ENCODE results near the gene SHOC2.

SHOC2 gene

GRCh38 chr10:110947061-110947595, 27.7 kb downstream of the SHOC2 start:
- no peak for DNase-seq

GRCh38 chr10:110951381-110951780, 32.0 kb downstream of the SHOC2 start:
- no peak for DNase-seq

- DNase-seq, result no peak
These were observed 38.2 kb downstream of the SHOC2 start for GRCh38 chr10:110957606-110958005.

GRCh38 chr10:110959379-110960332, 40.3 kb downstream of the SHOC2 start:
- no peak for DNase-seq

- no peak for DNase-seq
These were observed 40.9 kb downstream of the SHOC2 start for GRCh38 chr10:110960333-110960712.

- no peak for DNase-seq
These were observed 43.0 kb downstream of the SHOC2 start for GRCh38 chr10:110962443-110962842.

- DNase-seq, result no peak
These were observed 43.8 kb downstream of the SHOC2 start for GRCh38 chr10:110963162-110963561.

GRCh38 chr10:110964681-110965080, 45.3 kb downstream of the SHOC2 start:
- no peak for DNase-seq

- DNase-seq, result no peak
These were observed 45.8 kb downstream of the SHOC2 start for GRCh38 chr10:110965216-110965615.

- DNase-seq, result no peak
These were observed 46.7 kb downstream of the SHOC2 start for GRCh38 chr10:110966146-110966545.

GRCh38 chr10:110967009-110967630, 47.7 kb downstream of the SHOC2 start:
- no peak for DNase-seq

GRCh38 chr10:110967645-110968044, 48.2 kb downstream of the SHOC2 start:
- DNase-seq, result no peak

- DNase-seq, result no peak
These were observed 49.8 kb downstream of the SHOC2 start for GRCh38 chr10:110969183-110969582.

GRCh38 chr10:110971638-110972037, 52.2 kb downstream of the SHOC2 start:
- no peak for DNase-seq

GRCh38 chr10:110972231-110973134, 53.1 kb downstream of the SHOC2 start:
- DNase-seq, result no peak

GRCh38 chr10:110973400-110973799, 54.0 kb downstream of the SHOC2 start:
- DNase-seq, result no peak

GRCh38 chr10:110976577-110976976, 57.2 kb downstream of the SHOC2 start:
- DNase-seq, result no peak

GRCh38 chr10:110977662-110978061, 58.3 kb downstream of the SHOC2 start:
- DNase-seq, result no peak

- DNase-seq, result no peak
These were observed 58.8 kb downstream of the SHOC2 start for GRCh38 chr10:110978204-110978603.

GRCh38 chr10:110979611-110980010, 60.2 kb downstream of the SHOC2 start:
- DNase-seq, result no peak

- DNase-seq, result no peak
These were observed 61.4 kb downstream of the SHOC2 start for GRCh38 chr10:110980807-110981206.

- no peak for DNase-seq
These were observed 64.1 kb downstream of the SHOC2 start for GRCh38 chr10:110983466-110983865.

All from stimulated activated CD4-positive, alpha-beta T cell treated with anti-CD3 and anti-CD28 coated beads, Interleukin-4, amount 100 ng/mL, for 1 hour (primary cell).